ENCODE measurements around the gene LCA5.

DNA sequence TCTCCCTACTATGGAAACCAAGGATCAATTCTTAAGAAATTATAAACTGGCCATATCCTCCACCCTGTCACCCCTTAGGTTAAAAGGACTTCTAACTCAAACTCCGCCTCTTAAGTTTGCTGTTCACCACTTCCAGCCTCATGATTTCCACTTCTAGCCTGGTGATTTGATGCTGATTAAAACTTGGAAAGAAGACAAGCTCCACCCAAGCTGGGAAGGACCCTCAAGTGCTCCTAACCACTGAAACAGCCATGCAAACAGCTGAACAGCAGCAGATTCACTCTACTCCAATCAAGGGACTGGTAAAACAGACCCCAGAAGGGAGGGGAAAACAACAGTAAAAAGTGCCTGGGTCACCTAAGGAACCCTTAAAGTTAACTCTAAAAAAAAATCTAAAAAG, 10.3 kb downstream of the LCA5 start:
- TF ChIP-seq, protein P1, sequence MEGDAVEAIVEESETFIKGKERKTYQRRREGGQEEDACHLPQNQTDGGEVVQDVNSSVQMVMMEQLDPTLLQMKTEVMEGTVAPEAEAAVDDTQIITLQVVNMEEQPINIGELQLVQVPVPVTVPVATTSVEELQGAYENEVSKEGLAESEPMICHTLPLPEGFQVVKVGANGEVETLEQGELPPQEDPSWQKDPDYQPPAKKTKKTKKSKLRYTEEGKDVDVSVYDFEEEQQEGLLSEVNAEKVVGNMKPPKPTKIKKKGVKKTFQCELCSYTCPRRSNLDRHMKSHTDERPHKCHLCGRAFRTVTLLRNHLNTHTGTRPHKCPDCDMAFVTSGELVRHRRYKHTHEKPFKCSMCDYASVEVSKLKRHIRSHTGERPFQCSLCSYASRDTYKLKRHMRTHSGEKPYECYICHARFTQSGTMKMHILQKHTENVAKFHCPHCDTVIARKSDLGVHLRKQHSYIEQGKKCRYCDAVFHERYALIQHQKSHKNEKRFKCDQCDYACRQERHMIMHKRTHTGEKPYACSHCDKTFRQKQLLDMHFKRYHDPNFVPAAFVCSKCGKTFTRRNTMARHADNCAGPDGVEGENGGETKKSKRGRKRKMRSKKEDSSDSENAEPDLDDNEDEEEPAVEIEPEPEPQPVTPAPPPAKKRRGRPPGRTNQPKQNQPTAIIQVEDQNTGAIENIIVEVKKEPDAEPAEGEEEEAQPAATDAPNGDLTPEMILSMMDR (IDR thresholded peaks at IDR 0.05) = no peak
- no peak for TF ChIP-seq EP300 (IDR thresholded peaks at IDR 0.05)
